Measurements from ENCODE around the gene DOCK8.

Gene DOCK8

GRCh38 chr9:316382-316965, 101.8 kb downstream of the DOCK8 start:
- DNase-seq = no peak

- no peak for DNase-seq
Observed at GRCh38 chr9:318646-319045, 104.0 kb downstream of the DOCK8 start.

- no peak for DNase-seq
Observed at GRCh38 chr9:324971-325370, 110.3 kb downstream of the DOCK8 start.

GRCh38 chr9:326667-327066, 112.0 kb downstream of the DOCK8 start:
- no peak for DNase-seq

GRCh38 chr9:328453-328852, 113.8 kb downstream of the DOCK8 start:
- no peak for DNase-seq

- DNase-seq = no peak
Observed at GRCh38 chr9:331197-331596, 116.5 kb downstream of the DOCK8 start.

GRCh38 chr9:335373-335772, 120.7 kb downstream of the DOCK8 start:
- DNase-seq = no peak

GRCh38 chr9:336039-336438, 121.4 kb downstream of the DOCK8 start:
- no peak for DNase-seq

GRCh38 chr9:338602-339001, 123.9 kb downstream of the DOCK8 start:
- DNase-seq = no peak

- DNase-seq = no peak
Observed at GRCh38 chr9:341634-342421, 127.2 kb downstream of the DOCK8 start.

- DNase-seq = no peak
Observed at GRCh38 chr9:343773-344172, 129.1 kb downstream of the DOCK8 start.

GRCh38 chr9:346111-346571, 131.5 kb downstream of the DOCK8 start:
- no peak for DNase-seq

- DNase-seq = no peak
Observed at GRCh38 chr9:347667-348292, 133.1 kb downstream of the DOCK8 start.

GRCh38 chr9:350384-350783, 135.7 kb downstream of the DOCK8 start:
- DNase-seq = no peak

- no peak for DNase-seq
Observed at GRCh38 chr9:351916-352315, 137.3 kb downstream of the DOCK8 start.

GRCh38 chr9:353077-353476, 138.4 kb downstream of the DOCK8 start:
- no peak for DNase-seq

- no peak for DNase-seq
Observed at GRCh38 chr9:354453-354852, 139.8 kb downstream of the DOCK8 start.

GRCh38 chr9:357560-357959, 142.9 kb downstream of the DOCK8 start:
- no peak for DNase-seq

GRCh38 chr9:362561-363273, 148.1 kb downstream of the DOCK8 start:
- no peak for DNase-seq

- DNase-seq = no peak
Observed at GRCh38 chr9:363274-363612, 148.6 kb downstream of the DOCK8 start.

GRCh38 chr9:365436-365835, 150.8 kb downstream of the DOCK8 start:
- DNase-seq = no peak

- DNase-seq = no peak
Observed at GRCh38 chr9:366620-367019, 152.0 kb downstream of the DOCK8 start.

- DNase-seq = no peak
Observed at GRCh38 chr9:370086-370485, 155.4 kb downstream of the DOCK8 start.

All from C1 segment of cervical spinal cord (tissue), 14 donors.